ENCODE results near the gene NUP160. TPM values are rescaled to one million over a fixed set of nuclear protein-coding genes. Genes with fewer than 3 reads are reported as not detected.
A peak's percentile ranks its signal among the peaks of the same experiment; 100 is the strongest.

Gene NUP160
- total and polyA plus RNA-seq, 2 of the 13 experiments (the other 11 are each of a cell fraction or from before 2014, with no cell fraction given) = 28.3 to 43.5 TPM

DNA sequence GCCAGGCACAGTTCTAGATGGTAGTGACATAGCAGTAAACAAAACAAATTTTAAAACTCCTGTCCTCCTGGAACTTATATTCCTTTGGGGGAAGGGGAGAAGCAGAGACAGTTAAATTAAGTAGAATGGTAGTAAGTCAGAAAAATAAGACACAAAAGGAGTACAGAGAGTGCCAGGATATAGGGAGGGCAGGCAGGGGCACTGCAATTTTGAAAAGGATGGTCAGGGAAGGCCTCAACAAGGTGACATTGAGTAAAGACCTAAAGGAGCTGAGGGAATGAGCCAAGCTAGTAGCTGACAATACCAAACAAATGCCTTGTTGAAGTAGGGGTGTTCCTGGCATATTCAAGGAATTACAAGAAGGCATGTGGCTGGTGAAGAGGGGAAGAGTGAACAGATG is 10.2 kb downstream of the NUP160 start:
- DNase-seq (ENCODE audit: low spot score) (no peak), ATAC-seq (no peak), FAIRE-seq (no peak)
- H3K79me2 ChIP-seq (ENCODE audit: insufficient read depth, low read length) = peaks cover 10% of the 10 kb centered on the region
- intact Hi-C loops (cut with micrococcal nuclease; ENCODE audit: unreplicated experiment) = no loop called here
- TF ChIP-seq ZNF577 (CRISPR knock-in tag; IDR thresholded peaks at IDR 0.05; ENCODE audit: borderline replicate concordance, low read depth) (no peak), HIVEP1 (CRISPR knock-in tag; IDR thresholded peaks at IDR 0.05) (no peak), KDM3A (CRISPR knock-in tag; IDR thresholded peaks at IDR 0.05; ENCODE audit: low read depth) (no peak), ZBTB49 (CRISPR knock-in tag; IDR thresholded peaks at IDR 0.05; ENCODE audit: borderline replicate concordance) (no peak), POLR2G (IDR thresholded peaks at IDR 0.05; ENCODE audit: low read depth, low read length) (0 out of 2 replicates have a peak, but pooled peaks have one; percentile 27)
- TF ChIP-seq, protein P1, sequence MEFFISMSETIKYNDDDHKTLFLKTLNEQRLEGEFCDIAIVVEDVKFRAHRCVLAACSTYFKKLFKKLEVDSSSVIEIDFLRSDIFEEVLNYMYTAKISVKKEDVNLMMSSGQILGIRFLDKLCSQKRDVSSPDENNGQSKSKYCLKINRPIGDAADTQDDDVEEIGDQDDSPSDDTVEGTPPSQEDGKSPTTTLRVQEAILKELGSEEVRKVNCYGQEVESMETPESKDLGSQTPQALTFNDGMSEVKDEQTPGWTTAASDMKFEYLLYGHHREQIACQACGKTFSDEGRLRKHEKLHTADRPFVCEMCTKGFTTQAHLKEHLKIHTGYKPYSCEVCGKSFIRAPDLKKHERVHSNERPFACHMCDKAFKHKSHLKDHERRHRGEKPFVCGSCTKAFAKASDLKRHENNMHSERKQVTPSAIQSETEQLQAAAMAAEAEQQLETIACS (CRISPR knock-in tag; IDR thresholded peaks at IDR 0.05) = no peak
- ChIA-PET POLR2A (no interaction called here), CTCF (ENCODE audit: low intra/inter-chr PET ratio, low total read pairs) (no interaction called here)
- H3K27ac ChIP-seq (ENCODE audit: extremely low read length, insufficient read depth, low read length) = no peak overlapping the region
- H3K4me2 ChIP-seq (ENCODE audit: low read depth, low read length) = no peak overlapping the region
- H4K20me1 ChIP-seq (ENCODE audit: insufficient read depth, low read length) = no peaks in the 10 kb centered on the region
- H2AFZ ChIP-seq (ENCODE audit: low read length) = no peak overlapping the region
- peaks cover 27 to 92% of the 10 kb centered on the region in 2 experiments for H3K36me3 ChIP-seq (replicated peaks in 1 of 2; ENCODE audit: control insufficient read depth in 1 of 2, insufficient read depth in 2 of 2, low read length in 2 of 2)
- no TSS peak for BruUV-seq (replicated peaks)
- H3K4me3 ChIP-seq (replicated peaks in 1 of 3; ENCODE audit: insufficient read depth in 1 of 3, low read depth in 2 of 3, low read length in 3 of 3) = no peak overlapping the region
- no peaks in the 10 kb centered on the region for H3K27me3 ChIP-seq (ENCODE audit: control insufficient read depth in 1 of 2, insufficient read depth in 2 of 2, low read length in 2 of 2)
- in situ Hi-C loops (cut with HindIII; ENCODE audit: extremely low pct_ligation_motif_present, low pct_unique_long_range_greater_than_20kb) = no loop called here
- H3K4me1 ChIP-seq (ENCODE audit: insufficient read depth, low read length) = no peaks in the 10 kb centered on the region
- no peak overlapping the region for H3K9ac ChIP-seq (ENCODE audit: insufficient read depth, low read depth, low read length)
- H3K9me3 ChIP-seq (ENCODE audit: low read length) = no peaks in the 10 kb centered on the region

All from HepG2 (cell line).